Endothelial cell of umbilical vein (primary cell): Measurements from ENCODE around the gene VSIG10L2.

Experiments used
- EZH2 ChIP-seq: IDR thresholded peaks from 2 replicates; pipeline ENCODE4 v1.6.1; 2012; ENCODE audit warnings: borderline replicate concordance, low read depth, mild to moderate bottlenecking, moderate library complexity, low read length, inconsistent platforms; ENCODE audit not compliant: severe bottlenecking
- FOS ChIP-seq: IDR thresholded peaks from 2 replicates; pipeline ENCODE4 v1.6.1; 2011; ENCODE audit warnings: mild to moderate bottlenecking, low read length, moderate library complexity, borderline replicate concordance; ENCODE audit not compliant: insufficient read depth
- POLR2A ChIP-seq: IDR thresholded peaks from 2 replicates; pipeline ENCODE4 v1.6.1; 2012; ENCODE audit warnings: low read depth, mild to moderate bottlenecking, control low read depth, low read length
- TF ChIP-seq, protein P1 (sequence below), 2 donors: IDR thresholded peaks; 1 replicate in 1 of 2; 2 replicates in 1 of 2; pipeline ENCODE4 v1.5.1; 2011; ENCODE audit warnings: low read length in 2 of 2, mild to moderate bottlenecking in 2 of 2, moderate library complexity in 2 of 2, control low read depth in 1 of 2, inconsistent platforms in 1 of 2, low read depth in 1 of 2; ENCODE audit not compliant: insufficient read depth in 1 of 2; ENCODE audit errors: extremely low read depth in 1 of 2
- TF ChIP-seq, protein P2 (sequence below): IDR thresholded peaks from 2 replicates; pipeline ENCODE4 v1.6.1; 2011; ENCODE audit not compliant: insufficient read depth, insufficient read length

DNA sequence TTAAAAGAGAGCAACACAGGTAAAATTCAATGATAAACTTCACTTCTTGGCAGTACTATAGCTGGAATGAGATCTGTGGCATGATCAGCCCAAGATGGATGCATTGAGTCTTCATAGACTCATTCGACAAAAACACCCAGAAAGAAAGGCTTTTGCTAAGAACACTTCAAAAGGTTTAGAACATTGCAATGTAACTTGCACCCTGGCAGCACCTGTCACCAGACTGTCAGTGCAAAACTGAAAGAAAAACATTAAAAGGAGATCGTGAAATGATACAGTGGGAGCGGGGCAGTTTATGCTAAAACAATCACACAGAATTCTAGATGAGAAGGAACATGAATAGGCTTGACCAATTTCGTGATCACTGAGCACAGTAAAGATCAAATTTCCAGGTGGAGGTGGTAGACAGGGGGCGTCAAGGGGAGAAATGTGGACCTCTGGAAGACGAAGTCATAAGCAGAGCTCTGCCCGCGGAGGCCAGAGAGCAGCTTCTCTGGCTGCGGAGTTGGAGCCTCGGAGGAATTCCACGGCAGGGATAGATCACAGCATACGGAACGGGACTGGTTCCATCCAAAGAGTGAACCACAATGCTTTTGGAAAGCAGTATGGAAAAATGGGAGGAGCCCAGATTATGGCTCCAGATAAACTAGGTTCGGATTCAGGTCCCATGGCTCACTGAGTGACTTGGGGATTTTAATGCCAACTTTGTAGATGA is 11.9 kb downstream of the VSIG10L2 start:
- TF ChIP-seq, protein P1, sequence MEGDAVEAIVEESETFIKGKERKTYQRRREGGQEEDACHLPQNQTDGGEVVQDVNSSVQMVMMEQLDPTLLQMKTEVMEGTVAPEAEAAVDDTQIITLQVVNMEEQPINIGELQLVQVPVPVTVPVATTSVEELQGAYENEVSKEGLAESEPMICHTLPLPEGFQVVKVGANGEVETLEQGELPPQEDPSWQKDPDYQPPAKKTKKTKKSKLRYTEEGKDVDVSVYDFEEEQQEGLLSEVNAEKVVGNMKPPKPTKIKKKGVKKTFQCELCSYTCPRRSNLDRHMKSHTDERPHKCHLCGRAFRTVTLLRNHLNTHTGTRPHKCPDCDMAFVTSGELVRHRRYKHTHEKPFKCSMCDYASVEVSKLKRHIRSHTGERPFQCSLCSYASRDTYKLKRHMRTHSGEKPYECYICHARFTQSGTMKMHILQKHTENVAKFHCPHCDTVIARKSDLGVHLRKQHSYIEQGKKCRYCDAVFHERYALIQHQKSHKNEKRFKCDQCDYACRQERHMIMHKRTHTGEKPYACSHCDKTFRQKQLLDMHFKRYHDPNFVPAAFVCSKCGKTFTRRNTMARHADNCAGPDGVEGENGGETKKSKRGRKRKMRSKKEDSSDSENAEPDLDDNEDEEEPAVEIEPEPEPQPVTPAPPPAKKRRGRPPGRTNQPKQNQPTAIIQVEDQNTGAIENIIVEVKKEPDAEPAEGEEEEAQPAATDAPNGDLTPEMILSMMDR (IDR thresholded peaks at IDR 0.05; ENCODE audit: extremely low read depth in 1 of 2, insufficient read depth in 1 of 2, low read depth in 1 of 2, low read length in 2 of 2): no peak
- TF ChIP-seq FOS: no peak
- no peak for TF ChIP-seq EZH2
- no peak for TF ChIP-seq POLR2A
- TF ChIP-seq, protein P2, sequence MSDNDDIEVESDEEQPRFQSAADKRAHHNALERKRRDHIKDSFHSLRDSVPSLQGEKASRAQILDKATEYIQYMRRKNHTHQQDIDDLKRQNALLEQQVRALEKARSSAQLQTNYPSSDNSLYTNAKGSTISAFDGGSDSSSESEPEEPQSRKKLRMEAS: no peak
